Naive B cell (primary cell): ENCODE data around the gene YPEL5. TPM values are rescaled to one million over a fixed set of nuclear protein-coding genes. Genes with fewer than 3 reads are reported as not detected.

ENCODE experiments used
- ATAC-seq, 2 donors: fragments of 150-1000 bp; cut with Tn5 transposase; 2 replicates each; pipeline ENCODE4 v1.10.0; 2021; ENCODE audit warnings: low read depth in 2 of 2, mild to moderate bottlenecking in 2 of 2, moderate library complexity in 2 of 2
- DNase-seq: peaks from one replicate; pipeline ENCODE4 v3.0.0; 2022
- H3K27ac Mint-ChIP-seq, 6 donors: one replicate each; pipeline ENCODE4 v1.8.0; 2020 to 2022; ENCODE audit warnings: mild to moderate bottlenecking in 6 of 6, mixed read lengths in 6 of 6, moderate library complexity in 5 of 6, inconsistent platforms in 2 of 6
- H3K27me3 Mint-ChIP-seq, 3 donors: one replicate each; pipeline ENCODE4 v1.8.0; 2021 to 2022; ENCODE audit warnings: mixed read lengths in 3 of 3, mild to moderate bottlenecking in 1 of 3
- H3K36me3 Mint-ChIP-seq, 2 donors: one replicate each; pipeline ENCODE4 v1.8.0; 2020 to 2022; ENCODE audit warnings: mixed read lengths in 2 of 2, inconsistent platforms in 1 of 2, mild to moderate bottlenecking in 1 of 2
- H3K4me1 Mint-ChIP-seq, 3 donors: one replicate each; pipeline ENCODE4 v1.8.0; 2020 to 2022; ENCODE audit warnings: mixed read lengths in 3 of 3, inconsistent platforms in 1 of 3, mild to moderate bottlenecking in 1 of 3, moderate library complexity in 1 of 3
- H3K4me3 Mint-ChIP-seq, 8 donors: one replicate each; pipeline ENCODE4 v1.8.0; 2020 to 2022; ENCODE audit warnings: mild to moderate bottlenecking in 8 of 8, mixed read lengths in 8 of 8, moderate library complexity in 8 of 8, inconsistent platforms in 2 of 8
- H3K9me3 Mint-ChIP-seq, 7 donors: one replicate each; pipeline ENCODE4 v1.8.0; 2020 to 2022; ENCODE audit warnings: mixed read lengths in 7 of 7, mild to moderate bottlenecking in 5 of 7, inconsistent platforms in 2 of 7, moderate library complexity in 1 of 7
- polyA plus RNA-seq, 6 donors: library from polyadenylated mRNA; unstranded; fragments of 300-500 nt; fragmentation: Illumina TruSeq; gene quantifications; one replicate each; pipeline ENCODE4 v1.2.3, GENCODE V29; 2021; ENCODE audit warnings: low read depth in 6 of 6

YPEL5 gene
- polyA plus RNA-seq, 6 donors from 2014 or later, result 196 to 315 (median 230) TPM

DNA sequence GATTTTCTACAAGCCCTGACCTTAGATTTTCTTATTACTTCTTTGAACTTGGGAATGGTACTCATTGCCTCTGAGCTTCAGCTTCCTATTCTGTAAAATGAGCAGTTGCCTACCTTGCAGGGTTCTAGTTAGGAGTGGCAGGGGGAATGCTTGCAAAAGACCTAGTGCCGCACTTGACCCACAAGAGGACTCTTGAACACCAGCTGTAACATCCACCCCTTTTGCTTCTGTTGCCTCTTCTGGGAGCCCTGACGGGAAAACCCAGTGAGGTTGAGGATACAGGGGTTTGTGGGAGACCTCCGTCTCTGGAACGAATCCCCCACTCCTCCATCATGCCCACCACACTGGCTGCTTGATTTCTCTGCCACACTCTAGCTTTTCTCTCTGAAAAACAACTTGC lies 57.5 kb downstream of the YPEL5 start:
- H3K27me3 Mint-ChIP-seq, result no peaks in the 10 kb centered on the region
- H3K4me1 Mint-ChIP-seq, result peaks cover 10 to 15% (median 10%) of the 10 kb centered on the region in 3 donors
- H3K4me3 Mint-ChIP-seq, result no peak overlapping the region
- no peak overlapping the region for H3K27ac Mint-ChIP-seq
- no peak for ATAC-seq
- no peaks in the 10 kb centered on the region for H3K9me3 Mint-ChIP-seq
- no peak for DNase-seq
- H3K36me3 Mint-ChIP-seq, result no peaks in the 10 kb centered on the region

DNA sequence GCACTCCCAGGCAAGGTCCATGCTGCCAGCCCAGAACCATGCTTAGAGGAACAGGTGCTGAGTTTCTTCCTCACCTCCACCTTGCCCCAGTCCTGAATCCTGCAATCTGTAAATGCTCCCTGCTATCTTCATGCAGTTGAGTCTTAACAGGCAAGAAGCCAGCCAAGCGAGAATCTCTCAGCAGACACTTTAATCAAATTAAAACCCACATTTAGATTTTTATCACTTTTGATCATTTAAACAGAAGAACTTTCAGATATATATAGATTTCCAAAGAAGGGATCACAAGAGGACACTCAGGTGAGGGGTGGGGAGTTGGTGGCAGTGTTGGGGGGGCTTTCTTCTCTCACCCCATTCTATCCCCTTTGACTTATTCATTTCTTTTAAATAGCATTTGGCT lies 58.6 kb downstream of the YPEL5 start:
- Mint-ChIP-seq H3K9me3 (no peaks in the 10 kb centered on the region), H3K4me3 (no peak overlapping the region), H3K36me3 (no peaks in the 10 kb centered on the region), H3K4me1 (peaks cover 14 to 19% (median 18%) of the 10 kb centered on the region in 3 donors), H3K27me3 (no peaks in the 10 kb centered on the region), H3K27ac (no peak overlapping the region)
- no peak for DNase-seq
- no peak for ATAC-seq

DNA sequence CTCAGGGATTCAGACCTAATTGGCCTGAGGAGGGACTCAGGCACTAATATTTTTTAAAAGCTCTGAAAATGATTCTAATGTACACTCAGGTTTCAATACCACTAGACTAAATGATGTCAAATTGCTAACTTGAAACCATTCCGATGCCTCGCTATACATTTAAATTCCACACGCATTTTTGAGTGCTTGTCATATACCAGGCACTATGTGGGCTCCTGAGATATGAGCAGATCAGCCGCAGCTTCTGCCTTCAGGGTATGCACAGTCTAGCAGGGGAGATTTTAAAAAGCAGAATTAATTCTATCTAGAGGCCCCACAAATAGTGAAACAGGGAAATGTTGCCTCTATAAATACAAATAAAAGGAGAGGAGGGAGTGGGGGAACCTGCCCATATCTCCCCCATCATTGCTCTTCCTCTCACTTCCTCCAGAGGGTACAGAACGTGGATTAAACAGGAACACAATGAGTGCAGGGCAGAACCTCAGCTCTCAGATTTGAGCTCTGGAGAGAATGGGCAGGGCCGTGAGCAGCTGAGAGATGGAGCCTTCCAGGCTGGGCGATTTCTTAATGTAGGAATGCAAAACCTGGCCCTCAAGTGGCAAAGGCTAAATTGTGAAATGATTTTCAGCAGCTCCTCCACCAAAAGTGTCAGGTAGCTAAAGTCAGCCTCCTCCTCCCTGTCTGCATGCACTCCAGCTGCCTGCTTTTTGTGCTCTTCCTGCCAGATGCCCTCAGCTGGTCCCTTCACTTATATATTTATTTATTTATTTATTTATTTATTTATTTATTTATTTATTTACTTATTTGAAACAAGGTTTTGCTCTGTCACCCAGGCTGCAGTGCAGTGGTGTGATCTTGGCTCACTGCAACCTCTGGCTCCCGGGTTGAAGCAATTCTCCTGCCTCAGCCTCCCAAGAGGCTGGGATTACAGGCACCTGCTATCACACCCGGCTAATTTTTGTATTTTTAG lies 59.9 kb downstream of the YPEL5 start:
- DNase-seq, result no peak
- no peaks in the 10 kb centered on the region for H3K27me3 Mint-ChIP-seq
- H3K36me3 Mint-ChIP-seq, result no peaks in the 10 kb centered on the region
- no peak for ATAC-seq
- no peaks in the 10 kb centered on the region for H3K9me3 Mint-ChIP-seq
- no peak overlapping the region for H3K27ac Mint-ChIP-seq
- H3K4me1 Mint-ChIP-seq, result peaks cover 14 to 19% (median 18%) of the 10 kb centered on the region in 3 donors
- no peak overlapping the region for H3K4me3 Mint-ChIP-seq

DNA sequence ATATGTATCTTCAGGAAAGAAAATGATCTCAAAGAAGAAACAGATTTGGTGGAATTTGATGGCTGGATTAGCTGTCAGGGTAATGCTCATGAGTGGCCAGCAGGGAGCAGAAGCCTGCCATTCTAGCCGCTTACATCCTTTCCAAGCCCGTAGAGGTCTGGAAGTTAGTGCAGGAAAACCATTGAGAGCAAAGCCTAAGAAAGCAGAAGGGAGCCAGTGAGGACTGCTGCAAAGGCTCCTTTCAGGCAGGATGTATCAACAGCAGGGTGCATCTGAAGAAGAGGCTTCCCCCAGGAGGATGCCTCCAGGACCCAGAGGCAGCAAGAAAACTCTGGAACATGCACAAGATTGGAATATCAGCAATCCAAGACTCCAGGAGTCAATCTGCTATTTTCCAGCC lies 61.6 kb downstream of the YPEL5 start:
- peak; percentile 35 for DNase-seq
- Mint-ChIP-seq H3K36me3 (no peaks in the 10 kb centered on the region), H3K27me3 (no peaks in the 10 kb centered on the region), H3K27ac (peak overlapping the region in 3 of 6 donors; percentile 20 to 88 (median 50)), H3K9me3 (no peaks in the 10 kb centered on the region), H3K4me1 (peaks cover 14 to 21% (median 19%) of the 10 kb centered on the region in 3 donors), H3K4me3 (peak overlapping the region in 1 of 8 donors; percentile 30)
- peak in 1 of 2 donors; percentile 52 for ATAC-seq

DNA sequence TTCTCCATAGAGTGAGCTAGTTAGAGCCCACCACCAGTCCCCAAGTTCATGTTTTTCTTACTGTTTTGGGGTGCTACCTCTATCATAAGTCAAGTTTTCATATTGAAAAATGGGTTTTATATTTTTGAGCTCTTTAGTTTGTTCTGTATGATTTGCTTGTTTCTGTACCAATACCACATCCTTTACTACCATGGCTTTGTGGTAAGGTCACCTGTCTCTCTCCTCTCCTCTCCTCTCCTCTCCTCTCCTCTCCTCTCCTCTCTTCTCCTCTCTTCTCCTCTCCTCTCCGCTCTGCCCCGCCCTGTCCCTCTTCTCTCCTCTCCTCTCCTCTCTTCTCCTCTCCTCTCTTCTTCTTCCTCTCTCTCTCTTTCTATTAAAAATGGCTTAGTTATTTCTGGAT lies 62.4 kb downstream of the YPEL5 start:
- Mint-ChIP-seq H3K4me1 (peaks cover 14 to 21% (median 19%) of the 10 kb centered on the region in 3 donors), H3K4me3 (peak overlapping the region in 1 of 8 donors; percentile 9), H3K27ac (peak overlapping the region in 4 of 6 donors; percentile 10 to 71 (median 43)), H3K9me3 (no peaks in the 10 kb centered on the region), H3K36me3 (no peaks in the 10 kb centered on the region), H3K27me3 (no peaks in the 10 kb centered on the region)
- no peak for DNase-seq
- no peak for ATAC-seq

Other genes with a start within 250 kb of the YPEL5 start
- not detected for gene ALK, start 225.4 kb upstream of the YPEL5 start, polyA plus RNA-seq
- gene LBH, start 84.5 kb downstream of the YPEL5 start, polyA plus RNA-seq, result 100 to 1,000 TPM; 191 to 297 (median 221) TPM